GM12878 (cell line): ENCODE results near the gene CAT. TPM values are rescaled to one million over a fixed set of nuclear protein-coding genes. Genes with fewer than 3 reads are reported as not detected.
A peak's percentile ranks its signal among the peaks of the same experiment; 100 is the strongest.

Source experiments
- CHD4 ChIP-seq: fragments of 200-600 bp; sonication (generic); IDR thresholded peaks from 2 replicates; pipeline ENCODE4 v1.6.1; 2016; ENCODE audit warnings: mild to moderate bottlenecking
- EGR1 ChIP-seq, 2 experiments: IDR thresholded peaks; 1 replicate in 1 of 2; 2 replicates in 1 of 2; pipeline ENCODE4 v1.6.1; 2011 to 2012; ENCODE audit warnings: low read depth in 2 of 2, low read length in 2 of 2, borderline replicate concordance in 1 of 2, mild to moderate bottlenecking in 1 of 2, moderate library complexity in 1 of 2
- ESRRA ChIP-seq: IDR thresholded peaks from 2 replicates; pipeline ENCODE4 v1.6.1; 2012; ENCODE audit warnings: mild to moderate bottlenecking, low read length, improper control_type of control experiment
- HDGF ChIP-seq: fragments of 450-650 bp; IDR thresholded peaks from 2 replicates; pipeline ENCODE4 v1.6.1; 2016; ENCODE audit warnings: antibody characterized with exemption
- IKZF1 ChIP-seq: fragments of 450-650 bp; conservative IDR thresholded peaks from 2 replicates; pipeline ENCODE4 v1.6.1; 2017; ENCODE audit warnings: antibody characterized with exemption, mild to moderate bottlenecking
- KLF5 ChIP-seq: fragments of 450-650 bp; IDR thresholded peaks from 2 replicates; pipeline ENCODE4 v1.6.1; 2014; ENCODE audit warnings: mild to moderate bottlenecking; ENCODE audit not compliant: partially characterized antibody
- MYC ChIP-seq: IDR thresholded peaks from 2 replicates; pipeline ENCODE4 v1.6.1; 2011; ENCODE audit warnings: mild to moderate bottlenecking, low read length, moderate library complexity, inconsistent platforms; ENCODE audit not compliant: insufficient read depth, insufficient replicate concordance, insufficient read length, severe bottlenecking
- NFYA ChIP-seq: IDR thresholded peaks from 2 replicates; pipeline ENCODE4 v1.6.1; 2011; ENCODE audit warnings: low read depth, mild to moderate bottlenecking, low read length, improper control_type of control experiment, borderline replicate concordance
- RUNX3 ChIP-seq: IDR thresholded peaks from 2 replicates; pipeline ENCODE4 v1.6.1; 2012; ENCODE audit warnings: low read length, inconsistent platforms
- WRNIP1 ChIP-seq: IDR thresholded peaks from 2 replicates; pipeline ENCODE4 v1.6.1; 2011; ENCODE audit warnings: low read depth, low read length, improper control_type of control experiment, borderline replicate concordance
- YY1 ChIP-seq: IDR thresholded peaks from 2 replicates; pipeline ENCODE4 v1.6.1; 2011; ENCODE audit warnings: low read depth, mild to moderate bottlenecking, low read length
- ZNF274 ChIP-seq: IDR thresholded peaks from one replicate; pipeline ENCODE4 v1.8.0; 2011; ENCODE audit not compliant: insufficient read length, insufficient read depth
- polyA plus RNA-seq, 11 experiments: library from polyadenylated mRNA; depleted of rRNA in 4 of 11; unstranded in 6 of 11; stranded (reverse) in 5 of 11; fragments of >200 nt; fragmentation: Nextera tagmentation in 4 of 11; fragmentation: Illumina TruSeq in 1 of 11; extraction: Ambion mirVana in 4 of 11; extraction: Trizol in 1 of 11; gene quantifications; 1 replicate in 1 of 11; 2 replicates in 10 of 11; pipeline versions ENCODE4 v1.2.1 to v1.2.3, GENCODE V29; 2011 to 2016; ENCODE audit warnings: inconsistent platforms in 2 of 11, missing spikeins in 2 of 11, low read depth in 1 of 11
- total RNA-seq, 4 experiments: library from RNA; depleted of rRNA in 3 of 4; stranded (reverse); fragments of >200 nt in 3 of 4; fragmentation: Illumina TruSeq in 1 of 4; extraction: Trizol in 1 of 4; gene quantifications; 2 replicates each; pipeline versions ENCODE4 v1.2.1 to v1.2.3, GENCODE V29; 2013 to 2021
- TF ChIP-seq, protein P1 (sequence below): fragments of 450-650 bp; IDR thresholded peaks from 2 replicates; pipeline ENCODE4 v1.6.1; 2018; ENCODE audit warnings: mild to moderate bottlenecking, low read depth, moderate library complexity; ENCODE audit not compliant: partially characterized antibody
- TF ChIP-seq, protein P2 (sequence below): IDR thresholded peaks from 2 replicates; pipeline ENCODE4 v1.6.1; 2011; ENCODE audit warnings: borderline replicate concordance, low read depth, mild to moderate bottlenecking, moderate library complexity, mixed read lengths, low read length; ENCODE audit not compliant: insufficient read depth; ENCODE audit errors: extremely low read length
- TF ChIP-seq, protein P3 (sequence below): fragments of 450-650 bp; IDR thresholded peaks from 2 replicates; pipeline ENCODE4 v1.6.1; 2017; ENCODE audit warnings: mild to moderate bottlenecking, moderate library complexity
- TF ChIP-seq, protein P4 (sequence below): fragments of 450-650 bp; IDR thresholded peaks from 2 replicates; pipeline ENCODE4 v1.6.1; 2017; ENCODE audit warnings: antibody characterized with exemption, mild to moderate bottlenecking, moderate library complexity

The CAT gene
- total and polyA plus RNA-seq, 10 of the 15 experiments (the other 5 are each of a cell fraction or from before 2014, with no cell fraction given), result 22.4 to 71.3 (median 33.6) TPM

DNA sequence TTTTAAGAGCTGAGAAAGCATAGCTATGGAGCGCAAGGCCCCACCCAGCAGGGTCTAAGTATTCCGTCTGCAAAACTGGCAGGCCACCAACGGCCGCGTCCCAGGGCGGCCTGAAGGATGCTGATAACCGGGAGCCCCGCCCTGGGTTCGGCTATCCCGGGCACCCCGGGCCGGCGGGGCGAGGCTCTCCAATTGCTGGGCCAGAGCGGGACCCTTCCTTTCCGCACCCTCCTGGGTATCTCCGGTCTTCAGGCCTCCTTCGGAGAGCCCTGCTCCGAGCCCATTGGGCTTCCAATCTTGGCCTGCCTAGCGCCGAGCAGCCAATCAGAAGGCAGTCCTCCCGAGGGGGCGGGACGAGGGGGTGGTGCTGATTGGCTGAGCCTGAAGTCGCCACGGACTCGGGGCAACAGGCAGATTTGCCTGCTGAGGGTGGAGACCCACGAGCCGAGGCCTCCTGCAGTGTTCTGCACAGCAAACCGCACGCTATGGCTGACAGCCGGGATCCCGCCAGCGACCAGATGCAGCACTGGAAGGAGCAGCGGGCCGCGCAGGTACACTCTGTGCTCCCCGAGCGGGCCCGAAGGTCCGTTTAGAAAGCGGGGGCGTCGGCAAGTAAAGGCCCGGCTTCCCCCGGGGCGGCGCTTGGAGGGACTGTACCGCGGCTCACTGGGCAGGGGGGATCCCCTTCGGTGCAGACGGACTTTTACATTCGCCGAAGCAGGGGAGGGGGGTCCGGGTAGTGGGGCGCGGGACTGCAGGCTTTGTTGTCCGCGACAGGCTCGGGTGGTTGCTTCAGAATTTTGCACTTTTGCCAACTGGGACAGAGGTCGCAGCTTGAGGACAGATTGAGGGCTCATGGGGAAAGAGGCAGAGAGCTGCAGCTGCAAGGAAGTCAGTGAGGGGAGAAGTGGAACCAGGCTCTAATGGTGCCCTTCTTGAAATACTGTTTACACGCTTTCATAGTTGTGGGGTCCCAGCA, at the start of gene CAT (continued):
- TF ChIP-seq, protein P1, sequence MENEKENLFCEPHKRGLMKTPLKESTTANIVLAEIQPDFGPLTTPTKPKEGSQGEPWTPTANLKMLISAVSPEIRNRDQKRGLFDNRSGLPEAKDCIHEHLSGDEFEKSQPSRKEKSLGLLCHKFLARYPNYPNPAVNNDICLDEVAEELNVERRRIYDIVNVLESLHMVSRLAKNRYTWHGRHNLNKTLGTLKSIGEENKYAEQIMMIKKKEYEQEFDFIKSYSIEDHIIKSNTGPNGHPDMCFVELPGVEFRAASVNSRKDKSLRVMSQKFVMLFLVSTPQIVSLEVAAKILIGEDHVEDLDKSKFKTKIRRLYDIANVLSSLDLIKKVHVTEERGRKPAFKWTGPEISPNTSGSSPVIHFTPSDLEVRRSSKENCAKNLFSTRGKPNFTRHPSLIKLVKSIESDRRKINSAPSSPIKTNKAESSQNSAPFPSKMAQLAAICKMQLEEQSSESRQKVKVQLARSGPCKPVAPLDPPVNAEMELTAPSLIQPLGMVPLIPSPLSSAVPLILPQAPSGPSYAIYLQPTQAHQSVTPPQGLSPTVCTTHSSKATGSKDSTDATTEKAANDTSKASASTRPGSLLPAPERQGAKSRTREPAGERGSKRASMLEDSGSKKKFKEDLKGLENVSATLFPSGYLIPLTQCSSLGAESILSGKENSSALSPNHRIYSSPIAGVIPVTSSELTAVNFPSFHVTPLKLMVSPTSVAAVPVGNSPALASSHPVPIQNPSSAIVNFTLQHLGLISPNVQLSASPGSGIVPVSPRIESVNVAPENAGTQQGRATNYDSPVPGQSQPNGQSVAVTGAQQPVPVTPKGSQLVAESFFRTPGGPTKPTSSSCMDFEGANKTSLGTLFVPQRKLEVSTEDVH, result no peak
- TF ChIP-seq CHD4 (no peak), NFYA (peak; percentile 42; the same call in 1 of the 2 replicates), HDGF (no peak; the same call in 1 of the 2 replicates), IKZF1 (peak; percentile 73), EGR1 (IDR thresholded peaks at IDR 0.05; ENCODE audit: borderline replicate concordance in 1 of 2, low read depth in 2 of 2, low read length in 2 of 2) (peak; percentile 23 to 96), ZNF274 (no peak), KLF5 (no peak), MYC (peak; percentile 37), ESRRA (no peak), RUNX3 (peak; percentile 70), WRNIP1 (no peak), YY1 (peak; percentile 38)
- TF ChIP-seq, protein P2, sequence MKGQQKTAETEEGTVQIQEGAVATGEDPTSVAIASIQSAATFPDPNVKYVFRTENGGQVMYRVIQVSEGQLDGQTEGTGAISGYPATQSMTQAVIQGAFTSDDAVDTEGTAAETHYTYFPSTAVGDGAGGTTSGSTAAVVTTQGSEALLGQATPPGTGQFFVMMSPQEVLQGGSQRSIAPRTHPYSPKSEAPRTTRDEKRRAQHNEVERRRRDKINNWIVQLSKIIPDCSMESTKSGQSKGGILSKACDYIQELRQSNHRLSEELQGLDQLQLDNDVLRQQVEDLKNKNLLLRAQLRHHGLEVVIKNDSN, result no peak
- TF ChIP-seq, protein P3, sequence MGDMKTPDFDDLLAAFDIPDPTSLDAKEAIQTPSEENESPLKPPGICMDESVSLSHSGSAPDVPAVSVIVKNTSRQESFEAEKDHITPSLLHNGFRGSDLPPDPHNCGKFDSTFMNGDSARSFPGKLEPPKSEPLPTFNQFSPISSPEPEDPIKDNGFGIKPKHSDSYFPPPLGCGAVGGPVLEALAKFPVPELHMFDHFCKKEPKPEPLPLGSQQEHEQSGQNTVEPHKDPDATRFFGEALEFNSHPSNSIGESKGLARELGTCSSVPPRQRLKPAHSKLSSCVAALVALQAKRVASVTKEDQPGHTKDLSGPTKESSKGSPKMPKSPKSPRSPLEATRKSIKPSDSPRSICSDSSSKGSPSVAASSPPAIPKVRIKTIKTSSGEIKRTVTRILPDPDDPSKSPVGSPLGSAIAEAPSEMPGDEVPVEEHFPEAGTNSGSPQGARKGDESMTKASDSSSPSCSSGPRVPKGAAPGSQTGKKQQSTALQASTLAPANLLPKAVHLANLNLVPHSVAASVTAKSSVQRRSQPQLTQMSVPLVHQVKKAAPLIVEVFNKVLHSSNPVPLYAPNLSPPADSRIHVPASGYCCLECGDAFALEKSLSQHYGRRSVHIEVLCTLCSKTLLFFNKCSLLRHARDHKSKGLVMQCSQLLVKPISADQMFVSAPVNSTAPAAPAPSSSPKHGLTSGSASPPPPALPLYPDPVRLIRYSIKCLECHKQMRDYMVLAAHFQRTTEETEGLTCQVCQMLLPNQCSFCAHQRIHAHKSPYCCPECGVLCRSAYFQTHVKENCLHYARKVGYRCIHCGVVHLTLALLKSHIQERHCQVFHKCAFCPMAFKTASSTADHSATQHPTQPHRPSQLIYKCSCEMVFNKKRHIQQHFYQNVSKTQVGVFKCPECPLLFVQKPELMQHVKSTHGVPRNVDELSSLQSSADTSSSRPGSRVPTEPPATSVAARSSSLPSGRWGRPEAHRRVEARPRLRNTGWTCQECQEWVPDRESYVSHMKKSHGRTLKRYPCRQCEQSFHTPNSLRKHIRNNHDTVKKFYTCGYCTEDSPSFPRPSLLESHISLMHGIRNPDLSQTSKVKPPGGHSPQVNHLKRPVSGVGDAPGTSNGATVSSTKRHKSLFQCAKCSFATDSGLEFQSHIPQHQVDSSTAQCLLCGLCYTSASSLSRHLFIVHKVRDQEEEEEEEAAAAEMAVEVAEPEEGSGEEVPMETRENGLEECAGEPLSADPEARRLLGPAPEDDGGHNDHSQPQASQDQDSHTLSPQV, result no peak
- TF ChIP-seq, protein P4, sequence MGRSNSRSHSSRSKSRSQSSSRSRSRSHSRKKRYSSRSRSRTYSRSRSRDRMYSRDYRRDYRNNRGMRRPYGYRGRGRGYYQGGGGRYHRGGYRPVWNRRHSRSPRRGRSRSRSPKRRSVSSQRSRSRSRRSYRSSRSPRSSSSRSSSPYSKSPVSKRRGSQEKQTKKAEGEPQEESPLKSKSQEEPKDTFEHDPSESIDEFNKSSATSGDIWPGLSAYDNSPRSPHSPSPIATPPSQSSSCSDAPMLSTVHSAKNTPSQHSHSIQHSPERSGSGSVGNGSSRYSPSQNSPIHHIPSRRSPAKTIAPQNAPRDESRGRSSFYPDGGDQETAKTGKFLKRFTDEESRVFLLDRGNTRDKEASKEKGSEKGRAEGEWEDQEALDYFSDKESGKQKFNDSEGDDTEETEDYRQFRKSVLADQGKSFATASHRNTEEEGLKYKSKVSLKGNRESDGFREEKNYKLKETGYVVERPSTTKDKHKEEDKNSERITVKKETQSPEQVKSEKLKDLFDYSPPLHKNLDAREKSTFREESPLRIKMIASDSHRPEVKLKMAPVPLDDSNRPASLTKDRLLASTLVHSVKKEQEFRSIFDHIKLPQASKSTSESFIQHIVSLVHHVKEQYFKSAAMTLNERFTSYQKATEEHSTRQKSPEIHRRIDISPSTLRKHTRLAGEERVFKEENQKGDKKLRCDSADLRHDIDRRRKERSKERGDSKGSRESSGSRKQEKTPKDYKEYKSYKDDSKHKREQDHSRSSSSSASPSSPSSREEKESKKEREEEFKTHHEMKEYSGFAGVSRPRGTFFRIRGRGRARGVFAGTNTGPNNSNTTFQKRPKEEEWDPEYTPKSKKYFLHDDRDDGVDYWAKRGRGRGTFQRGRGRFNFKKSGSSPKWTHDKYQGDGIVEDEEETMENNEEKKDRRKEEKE, result peak; percentile 73; the same call in 1 of the 2 replicates
